NB4 (cell line): ENCODE data around the gene MYT1.

ENCODE experiments used
- DNase-seq: peaks from one replicate; pipeline ENCODE4 v3.0.0; 2010; ENCODE audit warnings: low read depth
- H3K4me3 ChIP-seq: one replicate; pipeline ENCODE4 v1.5.1; 2011; ENCODE audit warnings: mild to moderate bottlenecking, low read depth, low read length, moderate library complexity
- MYC ChIP-seq: IDR thresholded peaks from 2 replicates; pipeline ENCODE4 v1.6.1; 2011; ENCODE audit warnings: low read depth, low read length
- POLR2A ChIP-seq: IDR thresholded peaks from 2 replicates; pipeline ENCODE4 v1.6.1; 2011; ENCODE audit warnings: mild to moderate bottlenecking; ENCODE audit not compliant: insufficient read length; ENCODE audit errors: extremely low read depth
- TF ChIP-seq, protein P1 (sequence below): IDR thresholded peaks from one replicate; pipeline ENCODE4 v1.5.1; 2012; ENCODE audit warnings: low read depth, low read length
- TF ChIP-seq, protein P2 (sequence below): IDR thresholded peaks from 2 replicates; pipeline ENCODE4 v1.6.1; 2011; ENCODE audit warnings: low read depth, low read length

Gene MYT1

DNA sequence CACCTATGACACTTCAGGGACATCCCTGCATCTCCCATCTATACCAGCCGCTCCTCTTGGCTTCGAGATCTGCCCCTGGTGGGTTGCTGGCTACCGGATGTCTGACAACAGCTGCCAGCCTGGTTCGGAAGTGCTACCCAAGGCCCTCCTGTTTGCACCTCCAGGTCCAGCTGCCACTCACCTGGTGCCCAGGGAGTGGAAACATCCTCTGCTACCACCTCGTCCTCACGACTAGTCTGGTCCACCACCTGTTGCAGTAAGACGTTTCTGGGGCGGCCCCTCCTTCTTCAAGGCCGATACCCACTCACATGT lies 83.0 kb downstream of the MYT1 start:
- H3K4me3 ChIP-seq: no peak overlapping the region
- TF ChIP-seq POLR2A: no peak
- TF ChIP-seq, protein P1, sequence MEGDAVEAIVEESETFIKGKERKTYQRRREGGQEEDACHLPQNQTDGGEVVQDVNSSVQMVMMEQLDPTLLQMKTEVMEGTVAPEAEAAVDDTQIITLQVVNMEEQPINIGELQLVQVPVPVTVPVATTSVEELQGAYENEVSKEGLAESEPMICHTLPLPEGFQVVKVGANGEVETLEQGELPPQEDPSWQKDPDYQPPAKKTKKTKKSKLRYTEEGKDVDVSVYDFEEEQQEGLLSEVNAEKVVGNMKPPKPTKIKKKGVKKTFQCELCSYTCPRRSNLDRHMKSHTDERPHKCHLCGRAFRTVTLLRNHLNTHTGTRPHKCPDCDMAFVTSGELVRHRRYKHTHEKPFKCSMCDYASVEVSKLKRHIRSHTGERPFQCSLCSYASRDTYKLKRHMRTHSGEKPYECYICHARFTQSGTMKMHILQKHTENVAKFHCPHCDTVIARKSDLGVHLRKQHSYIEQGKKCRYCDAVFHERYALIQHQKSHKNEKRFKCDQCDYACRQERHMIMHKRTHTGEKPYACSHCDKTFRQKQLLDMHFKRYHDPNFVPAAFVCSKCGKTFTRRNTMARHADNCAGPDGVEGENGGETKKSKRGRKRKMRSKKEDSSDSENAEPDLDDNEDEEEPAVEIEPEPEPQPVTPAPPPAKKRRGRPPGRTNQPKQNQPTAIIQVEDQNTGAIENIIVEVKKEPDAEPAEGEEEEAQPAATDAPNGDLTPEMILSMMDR: no peak
- TF ChIP-seq, protein P2, sequence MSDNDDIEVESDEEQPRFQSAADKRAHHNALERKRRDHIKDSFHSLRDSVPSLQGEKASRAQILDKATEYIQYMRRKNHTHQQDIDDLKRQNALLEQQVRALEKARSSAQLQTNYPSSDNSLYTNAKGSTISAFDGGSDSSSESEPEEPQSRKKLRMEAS: no peak
- TF ChIP-seq MYC: no peak
- DNase-seq: no peak

DNA sequence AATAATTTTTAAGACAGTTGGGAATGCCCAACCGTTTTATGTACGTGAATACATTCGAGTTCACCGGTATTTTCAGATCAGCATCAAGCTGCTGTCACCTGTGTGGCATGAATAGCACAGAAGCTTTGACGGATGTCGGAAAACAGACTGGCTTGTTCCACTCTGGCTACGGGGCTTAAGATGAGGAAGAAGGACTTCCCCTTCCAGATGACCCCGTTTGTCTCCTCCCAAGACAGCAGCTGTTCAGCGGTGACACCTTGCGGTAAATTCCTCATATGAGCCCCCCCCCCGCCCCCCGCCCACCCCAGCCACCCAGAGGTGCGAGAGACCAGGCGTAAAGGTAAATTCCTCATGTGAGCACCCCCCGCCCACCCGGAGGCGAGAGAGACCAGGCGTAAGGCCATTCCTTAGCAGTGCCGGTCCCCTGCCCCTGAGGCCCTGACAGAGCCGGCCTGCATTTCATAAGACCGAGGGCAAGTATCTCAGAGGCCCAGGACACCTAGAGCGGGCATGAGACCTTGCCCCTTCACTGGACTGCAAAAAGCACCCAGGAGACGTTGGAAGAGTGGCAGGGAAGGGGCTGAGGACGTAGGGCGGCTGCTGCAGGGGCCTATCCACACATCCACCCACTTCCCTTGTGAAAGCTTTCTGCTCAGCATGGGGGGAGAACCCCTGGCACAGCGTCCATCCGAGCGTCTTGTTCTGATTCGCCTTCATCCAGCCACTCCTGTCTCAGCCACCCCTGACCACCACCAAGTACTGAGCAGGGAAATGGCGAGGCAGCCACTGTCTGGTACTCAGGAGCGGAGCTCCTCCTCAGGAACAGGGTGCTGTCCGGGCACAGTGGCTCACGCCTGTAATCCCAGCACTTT lies 84.0 kb downstream of the MYT1 start:
- TF ChIP-seq POLR2A (no peak), MYC (no peak)
- TF ChIP-seq, protein P1: no peak
- TF ChIP-seq, protein P2: no peak
- H3K4me3 ChIP-seq: no peak overlapping the region
- peak; percentile 47 for DNase-seq

DNA sequence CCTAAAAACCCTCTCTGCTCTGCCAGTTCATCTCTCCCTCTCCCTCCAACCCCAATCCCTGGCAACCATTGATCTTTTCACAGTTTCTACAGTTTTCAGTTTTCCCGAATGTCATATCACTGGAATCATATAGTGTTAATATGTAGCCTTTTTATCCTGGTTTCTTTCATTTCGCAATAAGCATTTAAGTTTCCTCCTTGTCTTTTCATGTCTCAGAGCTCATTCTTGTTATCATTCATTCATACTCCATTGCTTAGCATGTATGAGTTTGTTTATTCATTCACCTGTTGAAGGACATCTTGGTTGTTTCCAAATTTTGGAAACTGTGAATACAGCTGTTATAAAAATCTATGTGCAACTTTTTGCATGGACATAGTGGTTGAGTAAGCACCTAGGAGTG lies 85.8 kb downstream of the MYT1 start:
- DNase-seq: no peak
- no peak overlapping the region for H3K4me3 ChIP-seq
- TF ChIP-seq, protein P1: no peak
- TF ChIP-seq POLR2A (no peak), MYC (no peak)
- TF ChIP-seq, protein P2: no peak

DNA sequence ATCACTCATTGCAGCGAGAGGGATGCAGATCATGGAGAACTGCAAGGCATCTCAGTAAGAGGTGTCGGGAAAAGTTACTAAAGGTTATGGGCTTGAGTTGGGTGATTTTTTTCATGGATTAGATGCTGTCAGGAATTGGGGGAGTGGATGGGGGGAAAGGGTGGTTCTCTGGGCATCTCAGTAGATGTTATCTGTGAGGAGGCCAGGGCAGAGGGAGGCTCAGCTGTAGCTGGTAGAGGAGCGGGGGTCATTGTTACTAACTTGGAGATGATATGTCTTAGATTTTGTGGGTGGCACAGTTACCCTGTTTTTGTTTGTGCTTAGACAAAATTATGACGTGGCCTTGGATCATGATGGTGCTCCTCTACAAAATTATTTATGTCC lies 88.7 kb downstream of the MYT1 start:
- TF ChIP-seq, protein P1: no peak
- no peak for TF ChIP-seq MYC
- no peak for TF ChIP-seq POLR2A
- TF ChIP-seq, protein P2: no peak
- no peak for DNase-seq
- H3K4me3 ChIP-seq: no peak overlapping the region

DNA sequence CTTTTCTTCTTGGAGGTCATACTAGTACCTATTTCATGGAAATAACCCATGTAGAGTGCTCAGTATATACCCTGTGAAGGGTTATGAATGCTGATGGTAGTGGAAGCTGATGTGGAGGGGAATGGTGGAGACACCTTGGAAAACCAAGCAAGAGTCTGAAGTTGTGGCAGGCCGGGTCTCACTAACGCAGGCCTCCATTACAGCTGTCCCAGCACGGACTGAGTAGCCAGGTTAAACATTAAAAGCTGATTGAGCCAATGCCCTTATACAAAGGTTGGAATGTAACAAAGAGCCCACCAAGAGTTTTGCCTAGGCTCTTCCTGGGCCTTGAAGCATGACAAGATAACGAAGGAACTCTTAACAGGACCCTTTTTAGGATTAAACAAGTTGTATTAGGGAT lies 89.2 kb downstream of the MYT1 start:
- no peak for DNase-seq
- H3K4me3 ChIP-seq: no peak overlapping the region
- TF ChIP-seq, protein P1: no peak
- TF ChIP-seq POLR2A (no peak), MYC (no peak)
- TF ChIP-seq, protein P2: no peak
